Stimulated activated naive CD4-positive, alpha-beta T cell (primary cell): ENCODE data around the gene CCDC182.

ENCODE experiments used
- DNase-seq, 6 experiments: peaks; one replicate each; lab custom pipeline; 2025; lab: John Stamatoyannopoulos, UW

Gene CCDC182

DNA sequence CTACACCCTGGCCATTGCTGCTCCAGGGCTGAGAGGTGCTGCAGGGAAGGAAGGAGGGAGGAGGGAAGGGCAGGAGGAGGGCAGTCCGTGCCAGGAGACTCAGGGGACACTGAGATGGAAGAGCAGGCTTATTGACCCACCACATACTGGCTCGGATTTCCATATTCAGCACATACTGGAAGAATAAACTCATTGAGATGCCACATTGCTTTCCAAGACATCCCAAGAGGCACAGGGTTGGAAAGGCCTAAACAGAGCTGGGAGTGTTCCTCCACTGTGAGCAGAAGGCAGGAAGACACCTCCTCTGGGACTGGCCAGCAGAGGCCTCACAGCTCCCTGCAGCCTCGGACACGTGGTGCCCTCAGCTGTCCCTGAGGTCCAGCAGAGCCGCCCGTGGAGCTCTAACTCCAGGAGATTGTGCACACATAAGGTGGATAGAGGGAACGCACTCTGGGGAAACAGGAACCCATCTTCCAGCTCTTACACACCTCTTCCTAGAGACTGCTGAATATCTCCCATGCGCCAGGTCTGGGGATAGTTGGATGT is 17.4 kb downstream of the CCDC182 start:
- DNase-seq = no peak

DNA sequence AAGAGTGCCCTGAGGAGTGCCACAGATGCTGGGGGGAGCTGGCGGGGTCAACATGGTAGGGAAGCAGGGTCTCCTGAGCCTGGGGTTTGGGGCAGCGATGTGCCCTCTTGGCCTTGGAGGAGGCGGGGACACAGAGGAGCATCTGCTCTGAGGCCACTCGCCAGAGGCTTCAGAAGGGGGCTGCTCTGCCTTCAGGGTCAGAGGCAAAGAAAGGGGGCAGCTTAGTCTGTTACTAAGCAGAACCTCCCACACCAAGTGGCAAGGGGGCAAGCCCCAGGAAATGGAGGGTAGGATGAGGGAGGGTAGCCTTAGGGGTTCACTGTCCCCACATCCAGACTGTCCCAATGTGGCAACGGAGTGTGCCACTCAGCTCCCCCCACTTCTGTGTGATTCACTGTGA is 18.3 kb downstream of the CCDC182 start:
- no peak for DNase-seq

DNA sequence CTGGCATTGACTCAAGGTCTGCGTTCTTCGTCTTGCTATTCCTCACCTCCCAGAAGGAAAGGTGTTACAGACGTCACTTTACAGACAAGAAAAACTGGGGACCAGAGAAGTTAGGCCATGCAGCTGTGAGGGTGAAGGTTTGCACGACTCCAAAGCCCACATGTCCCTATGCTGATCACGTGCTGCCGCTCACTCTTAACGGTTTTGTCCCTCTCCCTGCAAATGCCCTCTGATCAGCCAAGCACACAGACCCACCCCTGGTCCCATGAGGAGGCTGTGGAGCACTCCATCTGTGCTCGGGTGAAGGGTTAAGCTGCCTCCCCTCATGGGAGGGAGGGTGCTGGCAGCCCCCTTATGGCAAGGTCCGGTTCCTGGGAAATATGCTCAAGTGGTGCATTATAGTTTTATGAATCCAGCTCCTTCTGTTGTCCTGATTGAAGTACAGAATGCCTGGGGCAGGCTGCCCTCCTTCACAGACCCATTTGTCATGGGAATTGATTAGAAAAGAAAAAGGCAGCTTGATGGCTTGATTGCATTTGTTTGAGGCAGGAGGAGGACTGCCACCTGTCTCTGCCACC is 18.8 kb downstream of the CCDC182 start:
- no peak for DNase-seq

DNA sequence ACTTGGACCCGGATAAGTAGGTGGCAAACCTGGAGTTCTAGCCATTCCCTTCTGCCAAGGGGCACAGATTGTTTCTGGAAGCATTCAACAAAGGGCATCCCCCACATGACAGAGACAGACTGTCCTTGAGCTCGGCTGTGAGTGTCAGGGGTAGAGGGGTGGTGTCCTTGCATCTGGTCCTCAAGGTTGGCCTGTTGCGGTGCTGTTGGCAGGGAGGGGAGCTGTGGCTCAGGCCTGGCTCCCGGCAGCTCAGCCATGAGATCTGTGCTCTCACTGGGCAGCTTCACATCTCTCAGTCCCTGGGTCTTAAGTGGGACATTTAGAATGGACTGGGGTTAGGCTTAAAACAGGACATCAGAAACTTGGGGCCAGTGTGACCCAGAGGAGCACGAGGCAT is 20.4 kb downstream of the CCDC182 start:
- DNase-seq = no peak

DNA sequence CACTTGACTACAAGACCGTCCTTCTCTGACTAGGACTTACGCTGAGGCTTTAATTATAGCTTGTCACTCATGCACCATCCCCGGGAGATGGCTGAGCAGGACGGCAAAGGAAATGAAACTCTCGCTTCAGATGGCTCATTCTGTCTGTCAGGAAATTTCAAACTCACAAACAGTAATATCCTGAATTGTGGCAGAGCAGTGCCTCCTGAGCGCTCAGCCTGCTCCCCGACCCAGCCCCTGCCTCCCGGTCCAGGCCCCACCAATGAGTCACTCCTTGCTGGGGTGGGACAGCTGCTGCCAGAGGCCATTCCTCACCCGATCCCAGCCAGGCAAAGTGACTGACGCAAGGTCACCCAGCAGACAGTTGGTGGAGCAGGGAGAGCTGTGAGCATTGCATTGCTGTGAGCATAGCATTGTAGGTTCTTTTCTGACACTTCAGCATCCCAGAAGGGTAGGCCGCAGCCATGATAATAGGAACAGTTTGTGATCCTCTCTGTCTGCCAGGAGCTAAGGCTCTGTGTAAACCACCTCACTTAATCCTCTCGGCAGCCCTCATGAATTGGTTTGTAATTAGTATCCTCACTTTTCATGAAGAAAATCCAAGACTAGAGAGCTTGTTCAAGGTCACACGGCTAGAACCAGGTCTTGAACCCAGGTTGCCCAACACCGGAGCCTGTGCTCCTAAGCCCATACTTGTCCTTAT is 20.9 kb downstream of the CCDC182 start:
- no peak for DNase-seq

DNA sequence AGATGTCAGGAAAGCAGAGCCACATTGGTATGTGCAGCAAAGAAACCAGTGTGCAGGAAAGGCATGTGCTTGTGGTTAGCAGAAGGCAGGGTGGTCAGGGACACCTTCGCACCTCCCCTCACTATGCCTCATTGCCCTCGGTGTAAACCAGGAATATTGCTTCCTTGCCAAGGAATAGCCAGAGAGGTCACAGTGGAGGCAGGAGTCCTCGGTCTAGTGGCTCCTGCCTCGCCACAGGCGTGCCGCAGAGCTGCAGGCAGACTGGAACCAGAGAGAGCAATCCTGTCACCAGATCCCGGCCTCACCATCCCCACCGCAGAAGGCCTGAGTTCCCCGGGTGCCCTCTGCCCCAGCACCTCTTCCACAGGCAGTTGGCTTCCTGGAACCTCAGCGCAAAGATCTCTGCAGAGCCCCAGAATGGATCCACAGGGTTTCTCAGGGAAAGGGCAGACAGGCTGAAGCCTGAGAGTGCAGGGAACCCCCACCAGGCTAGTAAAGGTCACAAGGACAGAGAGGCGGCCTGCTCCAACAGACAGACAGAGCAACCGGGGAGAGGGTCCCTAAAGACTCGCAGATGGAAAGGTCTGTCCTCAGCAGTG is 21.6 kb downstream of the CCDC182 start:
- no peak for DNase-seq

DNA sequence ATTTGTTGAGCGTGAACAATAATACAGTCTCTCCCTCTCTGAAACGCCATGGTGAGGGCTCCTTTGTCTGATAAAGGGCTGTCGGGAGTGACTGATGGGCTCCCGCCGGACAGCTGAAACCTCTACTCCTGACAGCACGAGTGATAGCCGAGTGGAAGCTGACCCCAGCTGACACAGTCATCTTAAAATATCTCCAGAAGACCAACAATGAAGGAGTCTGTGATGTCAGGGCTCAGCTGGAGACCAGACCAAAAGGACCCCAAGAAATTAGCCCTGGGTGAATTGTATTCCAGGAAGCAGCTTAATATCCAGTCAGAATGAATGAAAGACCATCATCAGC is 22.4 kb downstream of the CCDC182 start:
- no peak for DNase-seq

DNA sequence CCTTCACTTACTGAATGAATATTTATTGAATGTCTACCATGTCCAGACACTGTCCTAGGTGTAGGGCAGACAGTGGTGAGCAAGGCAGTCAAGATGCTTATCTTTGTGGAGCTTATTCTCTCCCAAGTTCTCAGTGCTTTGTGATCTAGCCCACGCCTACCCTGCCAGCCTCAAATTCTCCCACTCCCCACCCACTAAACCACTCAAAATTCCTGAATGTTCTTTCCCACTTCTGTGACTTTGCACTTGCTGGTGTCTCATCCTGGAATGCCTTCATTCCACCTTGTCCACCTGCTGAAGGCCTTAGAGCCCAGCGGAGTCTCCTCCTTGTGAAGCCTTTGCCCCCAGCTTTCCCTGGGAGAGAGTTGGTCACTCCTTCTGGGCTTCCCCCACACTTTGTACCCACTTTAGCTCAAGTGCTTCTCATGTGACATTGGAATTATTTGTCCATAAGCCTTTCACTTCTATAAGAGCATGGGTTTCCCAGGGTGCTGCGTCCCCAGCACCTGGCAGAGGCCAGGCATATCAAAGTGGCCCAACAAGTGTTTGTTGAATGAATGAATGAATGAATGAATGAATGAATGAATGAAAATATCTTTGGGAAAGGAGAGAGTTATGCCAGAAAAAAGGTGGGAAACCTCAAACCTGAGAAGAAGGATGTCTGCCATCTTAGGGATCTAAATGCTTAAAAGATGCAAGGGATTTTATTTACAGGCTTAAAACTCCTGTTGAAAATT is 23.0 kb downstream of the CCDC182 start:
- DNase-seq = no peak

DNA sequence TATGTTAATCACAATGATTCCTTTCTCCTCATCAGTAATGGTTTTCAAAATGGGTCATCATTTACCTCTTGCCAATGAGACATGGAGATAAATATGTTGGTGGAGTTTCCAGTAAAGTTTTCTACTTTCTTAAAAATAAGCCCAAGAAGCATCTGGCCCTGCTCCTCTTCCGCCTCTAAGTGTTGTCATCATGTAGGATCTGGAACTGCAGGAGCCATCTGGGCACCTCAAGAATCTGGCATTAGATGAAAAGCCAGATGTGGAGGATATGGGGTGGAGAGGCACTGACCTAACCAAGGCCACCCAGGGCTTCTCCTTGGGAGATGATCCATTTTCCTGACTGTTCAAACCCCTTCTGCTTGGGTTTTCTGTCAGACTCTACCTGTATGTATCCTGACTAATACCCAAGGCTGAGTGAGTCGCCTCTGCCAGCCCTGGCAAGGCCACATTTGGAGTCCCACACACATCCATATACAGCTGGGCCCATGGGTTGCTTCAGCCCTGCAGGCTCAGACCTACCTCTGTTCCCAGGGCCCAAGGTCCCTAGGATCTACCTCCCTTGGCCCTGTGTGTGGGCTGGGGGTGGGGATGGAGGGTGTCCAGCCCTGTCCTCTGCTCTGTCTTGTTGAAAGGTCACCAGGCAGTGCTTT is 24.6 kb downstream of the CCDC182 start:
- no peak for DNase-seq

DNA sequence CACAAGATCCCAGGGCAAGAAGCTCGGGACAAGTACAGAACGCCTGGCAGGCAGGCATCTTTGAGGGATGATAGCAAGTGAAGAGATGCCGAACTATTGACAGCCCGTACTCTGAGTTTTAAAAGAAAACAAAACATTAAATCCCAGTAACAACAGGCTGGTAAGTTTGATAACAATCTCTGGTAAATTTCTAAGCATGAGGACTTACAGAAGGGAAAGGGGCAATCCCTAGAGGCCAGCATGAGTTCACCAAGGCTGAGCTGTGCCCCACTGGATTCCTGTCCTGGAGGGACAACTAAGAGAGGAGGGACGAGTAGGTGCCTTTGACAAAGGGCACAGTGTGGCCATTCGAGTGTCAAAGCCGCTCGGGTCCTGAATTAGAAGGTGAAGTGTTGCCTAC is 26.2 kb downstream of the CCDC182 start:
- DNase-seq = no peak

DNA sequence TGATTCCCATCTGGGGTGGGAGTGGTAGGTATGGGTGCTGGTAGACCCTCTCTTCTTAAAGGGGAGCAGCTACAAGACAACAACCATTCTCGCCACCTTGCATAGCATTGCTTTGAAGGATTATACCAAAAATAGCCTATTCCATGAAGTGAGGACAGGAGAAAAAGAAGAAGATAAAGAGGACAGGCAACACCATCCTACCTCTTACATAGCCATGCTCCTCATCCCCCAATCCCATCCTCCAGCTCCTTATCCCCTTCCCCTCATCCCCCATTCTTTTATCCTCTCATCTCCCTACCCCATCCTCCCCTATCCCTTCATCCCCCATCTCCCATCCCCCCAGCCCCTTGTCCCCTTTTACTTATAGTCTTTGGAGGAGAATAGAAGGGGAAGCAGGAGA is 29.1 kb downstream of the CCDC182 start:
- DNase-seq = no peak

DNA sequence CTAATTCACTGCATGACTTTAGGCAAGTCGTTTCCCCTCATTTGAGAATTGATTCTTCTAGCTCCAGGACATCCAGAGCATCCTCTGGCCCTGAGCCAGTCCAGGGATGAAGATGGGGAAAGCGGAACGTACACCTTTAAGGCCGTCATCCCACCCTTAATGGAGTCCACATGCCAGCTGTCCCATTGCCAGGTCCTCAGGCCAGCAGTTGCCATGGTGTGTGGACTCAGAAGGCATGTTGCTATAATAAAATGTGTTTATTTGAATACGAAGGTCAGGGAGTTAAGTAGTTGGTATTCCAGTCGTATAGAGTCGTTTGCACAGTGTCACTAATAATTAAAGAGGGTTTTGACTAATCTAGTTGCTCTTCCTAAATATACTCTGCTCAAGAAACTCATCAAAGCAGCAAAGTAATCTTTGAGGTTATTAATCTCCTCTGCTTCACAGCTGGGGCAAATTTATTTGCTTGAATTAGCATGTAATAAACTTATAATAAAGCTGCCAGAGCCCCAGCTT is 30.4 kb downstream of the CCDC182 start:
- DNase-seq = no peak

DNA sequence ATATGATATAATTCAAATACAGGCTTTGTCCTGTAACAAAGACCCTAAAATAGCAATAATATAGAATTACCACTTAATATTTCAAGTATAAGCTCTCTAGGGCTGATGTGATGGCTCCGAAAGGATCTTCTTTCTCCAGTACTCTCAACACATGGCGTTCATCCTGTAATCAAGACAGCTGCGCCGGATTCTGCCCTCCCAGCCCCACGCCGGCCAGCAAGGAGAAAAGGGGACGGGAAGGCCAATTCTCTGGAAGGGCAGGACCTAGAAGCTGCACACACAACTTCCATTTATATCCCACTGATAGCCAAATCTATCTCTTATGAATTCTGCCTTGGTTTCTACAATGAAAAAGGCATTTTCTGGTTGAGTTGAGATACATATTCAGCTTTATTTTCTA is 32.0 kb downstream of the CCDC182 start:
- no peak for DNase-seq

DNA sequence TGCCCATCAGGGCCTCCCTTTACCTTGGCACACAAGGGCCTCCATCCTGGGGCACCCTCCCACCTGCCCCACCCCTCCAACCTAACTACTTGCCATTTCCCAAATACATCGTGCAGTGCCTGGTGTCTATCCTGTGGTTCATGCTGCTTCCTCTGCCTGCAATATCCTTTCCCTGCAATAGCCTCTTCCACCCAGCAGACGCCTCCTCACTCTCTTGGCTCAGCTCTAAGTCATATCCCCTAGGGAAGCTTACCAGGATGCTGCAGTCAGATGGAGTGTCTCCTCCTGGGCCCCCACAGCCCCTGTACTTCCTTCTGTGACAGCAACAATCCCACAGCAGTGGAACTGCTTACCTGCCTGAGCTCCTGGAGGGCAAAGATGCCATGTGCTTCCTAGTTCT is 36.7 kb downstream of the CCDC182 start:
- DNase-seq = no peak

DNA sequence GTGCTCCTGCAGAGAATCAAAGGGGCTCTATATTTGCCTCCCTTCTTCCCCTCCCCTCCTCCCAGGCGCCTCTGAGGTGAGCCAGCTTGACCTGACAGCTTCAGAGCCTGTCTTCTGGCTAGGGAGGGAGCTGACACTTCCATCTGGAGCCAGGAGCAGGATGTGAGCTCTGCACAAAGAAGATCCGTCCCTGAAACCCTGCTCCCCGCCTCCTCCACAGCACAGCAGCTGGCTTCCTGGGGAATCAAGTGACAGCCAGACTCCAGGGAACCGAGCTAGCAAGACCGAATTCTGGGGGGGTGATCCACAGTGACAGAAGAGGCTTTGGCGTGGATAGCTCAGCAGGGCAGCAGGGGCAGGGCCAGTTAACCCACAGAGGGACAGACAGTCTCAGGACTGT is 37.2 kb downstream of the CCDC182 start:
- no peak for DNase-seq

DNA sequence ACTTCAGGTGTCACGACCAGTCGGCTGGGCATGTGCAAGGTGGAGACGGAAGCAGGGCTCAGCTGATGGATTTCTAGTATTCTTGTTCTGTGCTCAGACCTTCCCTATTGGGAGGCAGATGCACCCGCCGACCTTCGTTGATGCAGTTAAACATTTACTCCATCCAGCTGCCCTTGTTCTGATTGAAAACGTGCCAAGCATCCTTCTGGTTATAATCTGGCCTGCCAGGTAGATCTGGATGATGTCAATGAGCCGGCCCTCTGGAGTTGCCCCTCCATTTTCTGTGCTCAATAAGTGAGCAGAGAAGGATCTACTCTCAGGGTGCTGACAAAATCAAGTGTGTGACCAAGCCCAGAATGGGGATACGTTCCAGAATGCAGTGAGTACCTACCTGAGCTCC is 38.3 kb downstream of the CCDC182 start:
- no peak for DNase-seq

DNA sequence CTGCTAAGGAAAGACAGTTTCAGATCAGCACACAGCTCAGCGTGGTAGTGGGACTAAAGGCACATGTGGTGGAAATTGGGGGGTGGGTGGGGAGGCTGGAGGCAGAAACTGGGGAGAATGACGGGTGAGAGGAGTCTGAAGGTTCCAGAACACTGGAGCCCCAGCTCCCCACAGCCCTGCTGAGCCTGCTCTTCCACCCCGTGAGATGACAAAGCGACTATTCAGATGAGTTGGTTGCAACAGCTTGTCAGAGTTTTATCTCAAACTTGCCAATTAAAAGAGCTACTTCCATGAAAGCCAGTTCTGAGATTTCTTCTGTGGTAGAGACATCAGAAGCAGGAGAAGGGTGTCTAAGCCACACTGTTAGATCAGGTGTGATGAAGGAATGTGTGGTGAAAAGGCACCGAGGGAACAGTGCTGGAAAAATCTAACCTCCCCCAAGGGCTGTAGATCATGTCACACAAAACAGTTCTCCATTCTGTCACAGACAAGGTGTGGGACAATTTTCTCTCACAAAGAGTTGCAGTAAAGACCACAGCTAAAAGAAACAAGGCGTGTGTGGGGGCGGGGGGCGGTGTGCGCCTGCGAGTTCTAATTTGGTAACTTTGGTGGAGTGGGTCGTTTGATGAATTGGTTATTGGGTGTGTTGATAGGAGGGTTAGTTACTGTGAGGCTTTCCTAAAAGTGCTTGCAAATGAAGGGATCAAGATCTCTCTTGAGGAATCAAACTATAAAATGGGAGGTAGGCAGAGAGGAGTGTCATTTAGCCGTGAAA is 39.0 kb downstream of the CCDC182 start:
- no peak for DNase-seq

DNA sequence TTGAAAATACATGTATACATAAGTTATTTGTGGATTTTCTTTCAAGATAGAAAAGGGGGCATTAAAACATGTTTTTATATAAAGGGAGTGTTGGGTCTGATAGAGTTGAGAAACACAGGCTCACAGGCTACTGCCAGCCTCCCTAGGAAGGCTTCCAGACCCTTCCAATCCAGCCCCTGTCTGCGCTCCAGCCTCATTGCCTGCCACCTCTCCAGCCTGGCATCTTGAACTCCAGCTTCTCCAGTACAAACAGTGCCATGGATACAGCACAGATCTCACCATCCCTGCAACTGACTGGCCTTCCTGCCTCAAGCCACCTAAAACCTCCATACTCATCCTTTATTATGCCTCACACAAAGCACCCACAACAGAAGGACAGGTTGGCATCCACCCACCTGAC is 40.7 kb downstream of the CCDC182 start:
- no peak for DNase-seq

DNA sequence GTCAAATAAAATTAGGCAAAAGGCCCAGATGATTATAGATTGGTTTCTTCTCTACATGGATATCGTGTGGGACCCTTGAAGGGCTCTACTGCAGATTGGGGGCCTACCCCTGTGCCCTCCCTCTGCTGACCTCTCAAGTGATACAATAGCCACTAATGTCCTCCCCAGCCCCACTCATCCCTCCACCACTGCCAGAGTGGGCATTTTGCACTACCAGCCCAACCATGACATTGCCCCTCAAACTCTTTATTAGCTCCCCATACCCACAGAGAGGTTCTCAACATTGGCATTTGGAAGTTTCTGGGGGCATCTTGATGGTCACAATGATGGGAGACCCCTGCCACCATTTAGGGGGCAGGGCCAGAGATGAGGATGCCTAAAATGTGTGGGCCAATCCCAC is 41.8 kb downstream of the CCDC182 start:
- no peak for DNase-seq

DNA sequence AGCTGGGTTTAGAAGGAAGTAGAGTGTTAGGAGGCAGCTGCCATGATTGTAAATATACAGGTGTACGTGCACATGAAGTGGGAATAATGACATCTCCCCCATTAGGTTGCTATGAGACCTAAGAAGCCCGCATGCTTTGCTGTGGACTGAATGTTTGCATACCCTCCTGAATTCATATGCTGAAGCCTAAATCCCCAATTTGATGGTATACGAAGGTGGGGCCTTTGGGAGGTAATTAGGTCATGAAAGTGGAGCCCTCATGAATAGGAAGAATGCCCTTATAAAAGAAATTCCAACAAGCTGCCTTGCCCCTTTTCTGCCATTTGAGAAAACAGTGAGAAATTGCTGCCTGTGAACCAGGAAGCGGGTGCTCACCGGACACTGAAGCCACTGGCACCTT is 44.0 kb downstream of the CCDC182 start:
- no peak for DNase-seq

DNA sequence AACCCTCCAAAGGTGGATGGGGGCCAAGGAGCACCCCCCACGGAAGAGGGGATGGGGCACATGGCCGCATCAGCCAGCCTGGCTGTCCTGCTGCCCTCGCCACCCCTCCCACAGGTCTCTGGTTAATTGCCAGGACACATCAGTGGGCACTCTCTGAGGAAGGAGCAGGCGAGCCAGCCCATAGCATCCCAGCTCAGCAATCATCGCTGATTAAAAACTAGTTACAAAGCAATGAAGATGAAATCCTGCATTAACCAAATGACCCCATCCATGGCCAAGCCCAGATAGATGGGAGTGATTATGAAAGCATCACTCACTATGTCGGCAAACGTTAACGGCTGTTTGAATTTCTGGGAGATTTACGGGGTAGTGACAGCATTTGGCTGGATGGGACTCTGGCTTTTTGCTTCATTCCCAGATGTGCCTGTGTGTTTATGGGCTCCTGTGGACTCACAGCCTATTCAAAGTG is 45.3 kb downstream of the CCDC182 start:
- DNase-seq = no peak
